ENCODE data around the gene DIRAS1.

The DIRAS1 gene, protein sequence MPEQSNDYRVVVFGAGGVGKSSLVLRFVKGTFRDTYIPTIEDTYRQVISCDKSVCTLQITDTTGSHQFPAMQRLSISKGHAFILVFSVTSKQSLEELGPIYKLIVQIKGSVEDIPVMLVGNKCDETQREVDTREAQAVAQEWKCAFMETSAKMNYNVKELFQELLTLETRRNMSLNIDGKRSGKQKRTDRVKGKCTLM

DNA sequence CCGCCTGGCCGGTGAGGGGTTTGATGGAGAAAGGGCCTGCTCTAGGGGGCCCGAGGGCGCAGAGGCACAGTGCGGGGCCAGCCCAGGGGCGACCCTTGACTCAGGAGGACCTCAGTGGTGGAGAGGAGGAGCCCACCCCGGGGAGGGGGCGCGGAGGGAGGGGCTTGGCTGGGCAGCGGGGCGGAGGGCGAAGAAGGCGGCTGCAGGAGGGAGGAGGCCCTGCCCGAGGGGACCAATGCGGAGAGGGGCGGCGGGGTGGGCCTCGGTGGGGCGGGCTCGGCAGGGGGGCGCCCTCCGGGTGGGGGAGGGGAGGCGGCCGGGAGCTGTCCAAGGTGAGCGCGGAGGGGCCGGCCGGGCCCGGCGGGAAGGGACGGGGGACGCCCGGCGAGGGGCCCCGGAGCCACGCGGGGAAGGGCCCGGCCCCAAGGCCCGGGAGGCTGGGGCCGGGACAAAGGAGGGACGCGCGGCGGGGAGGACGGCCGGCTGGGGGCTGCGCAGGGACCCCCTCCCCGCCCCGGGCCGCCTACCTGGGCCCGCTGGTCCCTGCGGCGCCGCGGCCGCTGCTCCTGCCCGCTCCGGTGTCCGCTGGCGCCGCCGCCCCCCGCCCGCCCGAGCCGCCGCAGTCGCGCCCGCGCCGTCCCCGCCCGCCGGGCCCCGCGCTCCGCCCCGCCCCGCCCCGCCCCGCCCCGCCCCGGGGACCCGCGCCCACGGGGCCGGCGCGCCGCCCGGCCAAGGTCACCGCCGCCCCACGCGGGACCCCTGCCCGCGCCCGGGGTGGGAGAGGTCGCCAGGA, at the start of gene DIRAS1:
TSS of gene DIRAS1 (minus strand) at position 596 of the 793 bp plus-strand sequence. CDS start 3,566 bp downstream, outside the sequence.
- DNase-seq = no peak

DNA sequence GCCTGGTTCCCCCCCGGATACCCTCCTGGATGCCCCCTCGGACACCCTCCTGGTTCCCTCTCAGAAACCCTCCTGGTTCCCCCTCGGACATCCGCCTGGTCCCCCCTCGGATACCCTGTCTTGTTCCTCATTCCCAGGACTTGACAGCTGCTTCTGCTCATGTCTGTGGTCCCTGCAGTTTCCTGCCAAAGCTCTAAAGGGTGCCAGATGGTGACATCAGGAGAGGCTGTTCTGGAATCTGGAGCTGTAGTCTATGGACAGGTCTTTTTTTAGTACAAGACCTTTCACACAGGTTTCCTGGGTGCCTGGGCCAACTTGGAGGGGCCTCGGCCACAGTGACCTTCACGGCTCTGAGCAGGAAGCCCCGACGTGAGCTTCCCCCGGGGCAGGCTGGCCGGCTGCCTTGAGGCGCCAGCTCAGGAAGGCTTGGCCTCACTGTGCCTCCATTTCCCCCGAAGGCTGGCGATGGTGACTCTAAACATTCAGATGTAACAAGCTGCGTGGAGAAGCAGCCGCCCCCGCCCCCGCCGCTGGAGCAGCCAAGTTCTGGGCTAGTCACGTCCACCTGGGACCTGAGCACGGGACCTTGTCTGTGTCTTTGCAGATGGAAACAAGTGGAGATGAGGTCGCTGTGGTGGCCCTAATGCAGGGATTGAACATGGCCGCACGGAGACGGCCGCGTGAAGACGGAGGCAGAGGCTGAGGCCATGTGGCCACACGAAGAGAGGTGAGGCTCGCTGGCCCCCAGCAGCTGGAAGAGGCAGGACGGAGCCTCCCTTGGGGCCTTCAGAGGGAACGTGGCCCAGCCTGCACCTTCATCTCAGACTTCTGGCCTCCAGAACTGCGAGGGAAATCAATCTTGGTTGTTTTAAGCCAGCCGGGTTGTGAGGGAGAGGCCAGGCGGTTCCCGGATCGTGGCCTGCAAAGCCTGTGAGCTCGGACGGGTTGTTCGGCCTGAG, 49.2 kb upstream of the DIRAS1 start:
- DNase-seq = no peak

- DNase-seq = no peak
Observed at GRCh38 chr19:2769218-2769617, 48.0 kb upstream of the DIRAS1 start.

DNA sequence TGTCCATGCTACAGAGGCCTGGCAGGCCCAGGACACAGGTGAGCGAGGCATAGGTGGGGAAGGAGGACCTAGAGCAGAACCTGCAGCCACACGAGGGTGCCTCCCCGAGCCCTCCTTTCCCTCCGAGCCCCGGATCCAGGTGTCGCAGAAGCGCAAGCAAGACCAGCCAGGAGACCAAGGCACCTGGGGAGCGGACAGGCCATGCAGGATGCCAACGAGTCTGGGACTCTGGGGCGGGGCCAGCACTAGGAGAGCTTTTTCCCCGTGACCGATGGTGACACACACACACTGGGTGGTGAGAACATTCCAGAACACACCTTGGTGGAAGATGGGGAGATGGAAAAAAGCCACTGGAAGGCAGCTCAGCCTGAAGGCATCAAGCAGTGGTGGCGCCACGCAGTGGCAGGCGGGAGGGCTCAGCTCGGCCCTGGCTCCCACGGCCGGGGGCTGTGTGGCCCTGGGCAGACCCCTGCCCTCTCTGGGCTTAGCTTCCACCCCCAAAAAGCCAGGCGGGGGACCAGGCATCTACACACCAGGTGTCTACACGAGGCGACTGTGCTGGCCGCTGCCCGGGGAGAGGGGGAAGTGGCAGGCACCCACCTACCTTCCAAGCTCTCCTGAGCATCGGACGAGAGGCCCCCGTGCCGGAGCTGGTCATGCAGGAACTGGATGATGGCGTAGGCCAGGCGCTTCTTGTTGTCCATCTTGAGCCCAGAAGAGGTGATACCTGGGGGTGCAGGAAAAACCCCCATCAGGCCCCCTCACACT, 47.4 kb upstream of the DIRAS1 start:
- DNase-seq = no peak

DNA sequence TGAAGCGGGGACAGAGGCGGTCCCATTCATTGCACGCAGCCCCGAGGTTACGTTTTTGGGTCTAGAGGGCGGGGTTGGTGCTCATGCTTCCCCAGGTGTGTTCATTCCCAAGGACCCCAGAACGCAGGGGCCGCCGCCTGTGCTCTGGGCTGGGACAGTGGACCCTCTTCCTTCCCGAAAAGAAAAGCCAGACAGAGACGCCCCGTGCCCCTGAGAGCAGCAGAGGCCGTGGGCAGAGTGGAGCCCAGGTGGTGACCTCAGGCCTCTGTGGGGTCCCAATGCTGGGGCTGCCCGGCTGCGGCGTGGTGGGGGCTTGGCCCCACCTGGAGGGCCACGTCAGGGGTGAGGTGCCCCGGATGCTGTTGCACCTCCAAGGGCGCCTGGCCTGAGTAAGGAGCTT, 46.5 kb upstream of the DIRAS1 start:
- no peak for DNase-seq

- no peak for DNase-seq
Observed at GRCh38 chr19:2766594-2767372, 45.6 kb upstream of the DIRAS1 start.

- no peak for DNase-seq
Observed at GRCh38 chr19:2765376-2765775, 44.2 kb upstream of the DIRAS1 start.

DNA sequence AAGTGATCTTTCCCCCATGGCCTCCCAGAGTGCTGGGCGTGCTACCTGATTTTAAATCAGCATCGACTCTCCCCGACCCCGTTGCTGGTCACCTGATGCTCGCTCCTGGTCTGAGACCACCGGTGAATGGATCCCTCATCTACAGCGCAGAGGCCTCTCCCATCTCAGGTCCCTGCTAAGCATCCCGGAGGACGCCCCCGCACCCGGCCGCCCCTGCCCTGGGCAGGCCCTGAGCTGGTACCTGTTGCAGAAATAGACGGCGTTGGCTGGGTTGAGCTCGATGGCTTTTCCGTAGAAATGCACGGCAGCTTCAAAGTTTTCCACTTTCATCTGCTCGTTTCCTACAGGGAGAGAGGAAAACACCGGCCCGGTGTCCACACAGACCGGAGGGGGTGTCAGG, 43.8 kb upstream of the DIRAS1 start:
- DNase-seq = no peak

DNA sequence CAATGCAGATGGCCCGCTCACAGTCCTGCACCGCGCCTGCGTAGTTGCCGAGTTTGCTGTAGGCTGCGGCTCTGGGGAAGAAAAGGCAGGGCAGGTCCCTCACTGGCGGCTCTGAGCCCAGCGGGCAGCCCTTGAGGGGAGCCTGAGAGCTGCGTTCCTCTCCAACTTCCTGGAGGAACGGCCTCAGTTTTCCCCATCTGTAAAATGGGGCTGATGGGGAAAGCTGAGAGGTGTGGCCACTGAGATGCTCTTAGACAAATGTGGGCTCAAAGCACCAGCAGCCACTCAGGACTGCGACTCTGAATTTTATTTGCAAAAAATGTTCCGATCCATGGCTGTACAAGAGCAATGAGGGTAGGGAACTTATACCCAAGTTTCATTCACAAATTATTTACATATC, 42.5 kb upstream of the DIRAS1 start:
- DNase-seq = no peak

GRCh38 chr19:2762783-2763496, 41.8 kb upstream of the DIRAS1 start:
- no peak for DNase-seq

GRCh38 chr19:2761876-2762782, 41.0 kb upstream of the DIRAS1 start:
- no peak for DNase-seq

DNA sequence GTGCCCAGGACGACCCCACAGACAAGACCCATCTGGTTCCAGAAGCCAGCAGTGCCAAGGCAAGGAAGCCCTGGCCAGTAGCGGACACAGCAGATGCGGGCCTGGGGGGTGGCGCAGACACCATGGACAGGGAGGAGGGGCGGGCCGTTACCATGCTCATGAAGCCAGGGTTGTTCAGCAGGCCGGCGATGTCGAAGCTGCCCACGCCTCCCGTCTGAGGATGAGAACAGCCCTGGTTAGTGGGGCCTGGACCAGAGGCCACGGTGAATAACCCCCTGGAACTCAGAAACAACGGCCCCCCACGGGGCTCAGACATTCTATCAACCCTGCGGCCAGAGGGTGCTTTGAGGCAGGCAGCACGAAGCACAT, 40.1 kb upstream of the DIRAS1 start:
- no peak for DNase-seq

GRCh38 chr19:2759965-2760364, 38.8 kb upstream of the DIRAS1 start:
- no peak for DNase-seq

GRCh38 chr19:2759362-2759761, 38.2 kb upstream of the DIRAS1 start:
- DNase-seq = no peak

DNA sequence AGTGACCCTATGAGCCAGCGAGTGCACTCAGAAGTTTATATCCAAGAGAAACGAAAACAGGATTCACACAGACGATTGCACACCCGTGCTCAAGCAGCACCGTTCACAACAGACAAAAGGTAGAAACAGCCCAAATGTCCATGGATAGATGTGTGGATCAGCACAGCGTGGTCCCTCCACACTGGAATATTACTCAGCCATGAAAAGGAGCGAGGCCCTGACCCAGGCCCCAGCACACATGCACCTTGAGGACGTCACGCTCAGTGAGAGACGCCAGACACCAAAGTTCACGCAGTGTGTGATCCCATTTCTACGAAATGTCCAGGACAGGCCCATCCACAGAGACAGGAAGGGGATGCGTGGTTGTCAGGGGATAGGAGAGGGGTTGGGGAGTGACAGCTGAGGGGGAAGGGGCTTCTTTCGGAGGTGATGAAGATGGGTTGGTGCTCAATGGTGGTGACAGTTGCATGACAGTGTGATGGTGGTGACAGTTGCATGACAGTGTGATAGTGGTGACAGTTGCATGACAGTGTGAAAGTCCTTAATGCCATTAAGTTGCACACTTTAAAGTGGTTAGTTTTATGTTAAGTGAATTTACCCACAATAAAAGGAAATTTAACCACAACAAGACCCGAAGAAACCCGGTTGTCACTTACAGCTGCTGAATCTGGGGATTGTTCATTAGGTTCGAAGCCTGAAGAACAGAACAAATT, 37.6 kb upstream of the DIRAS1 start:
- no peak for DNase-seq

DNA sequence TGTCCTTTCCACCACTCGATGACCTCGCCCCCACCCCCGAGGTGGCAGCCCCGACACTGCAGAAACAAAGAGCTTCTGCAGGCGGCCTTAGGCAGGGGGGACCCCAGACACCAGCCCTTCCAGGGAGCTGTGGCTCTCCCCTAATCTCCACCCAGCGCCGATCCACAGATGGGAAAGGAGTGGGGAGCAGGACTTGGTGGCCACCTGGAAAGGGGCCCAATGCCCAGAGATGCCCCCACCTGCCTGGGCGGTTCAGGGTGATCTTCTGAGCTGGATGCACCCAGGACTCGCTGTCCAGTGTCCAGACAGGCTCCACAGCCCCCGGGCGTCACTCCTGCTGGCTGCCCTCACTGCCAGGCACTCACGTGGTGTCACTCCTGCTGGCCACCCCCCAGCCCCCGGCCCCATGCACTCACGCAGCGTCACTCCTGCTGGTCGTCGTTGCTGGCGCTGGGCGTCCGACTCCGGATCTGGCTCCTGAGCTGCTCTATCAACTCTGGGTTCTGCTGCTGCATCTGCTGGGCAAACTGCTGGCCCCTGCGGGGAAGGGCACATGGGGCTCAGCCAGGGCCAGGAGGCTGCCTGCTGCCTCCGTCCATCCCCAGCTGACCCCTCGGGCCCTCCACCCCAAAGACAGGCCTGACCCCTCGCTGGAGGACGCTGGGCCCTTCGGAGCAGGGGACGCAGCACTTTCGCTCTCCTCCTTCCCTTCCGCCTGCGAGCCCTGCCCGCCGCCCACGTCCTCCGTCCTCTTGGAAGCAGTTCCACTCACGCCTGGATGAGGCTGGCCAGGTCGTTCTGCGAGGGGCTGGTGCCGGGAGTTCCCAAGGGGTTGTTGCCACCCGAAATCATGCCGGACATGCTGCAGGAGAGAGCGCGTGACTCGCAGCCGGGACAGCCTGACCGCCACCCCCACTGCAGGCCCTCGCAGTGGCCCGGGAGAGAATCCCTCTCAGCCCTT, 36.0 kb upstream of the DIRAS1 start:
- DNase-seq = no peak

GRCh38 chr19:2756477-2756876, 35.3 kb upstream of the DIRAS1 start:
- DNase-seq = no peak

GRCh38 chr19:2755811-2756210, 34.6 kb upstream of the DIRAS1 start:
- DNase-seq = no peak

DNA sequence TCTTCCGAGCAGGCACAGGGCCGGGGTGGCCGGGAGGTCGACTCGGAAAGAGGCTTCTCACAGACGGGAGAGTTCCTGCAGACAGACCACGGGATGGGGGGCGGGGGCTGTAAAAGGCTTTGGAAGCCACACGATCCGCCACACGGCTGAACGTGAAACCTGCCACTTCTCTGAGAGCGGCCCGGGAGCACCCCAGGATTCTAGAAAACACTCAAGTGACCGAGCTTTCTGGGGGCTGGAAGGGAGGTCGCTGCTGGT, 34.2 kb upstream of the DIRAS1 start:
- no peak for DNase-seq
